Heart right ventricle (tissue), 16 donors: ENCODE results near the gene RAB28. TPM values are rescaled to one million over a fixed set of nuclear protein-coding genes. Genes with fewer than 3 reads are reported as not detected.

Experiments used
- ATAC-seq, 8 donors: fragments of 200-7000 bp; cut with Tn5 transposase; one replicate each; pipeline ENCODE4 v1.9.1; 2020; ENCODE audit warnings: mild to moderate bottlenecking in 8 of 8, moderate library complexity in 8 of 8, moderate number of reproducible peaks in 1 of 8
- DNase-seq, 2 donors: peaks; one replicate each; pipeline ENCODE4 v3.0.0-alpha.2; 2020
- H3K27ac ChIP-seq, 10 donors: fragments of 200-600 bp; sonication (generic) in 2 of 10; one replicate each; pipeline versions ENCODE4 v1.5.0 to v1.8.0; 2020 to 2022; ENCODE audit warnings: mild to moderate bottlenecking in 3 of 10
- H3K27me3 ChIP-seq, 7 donors: fragments of 200-600 bp; one replicate each; pipeline ENCODE4 v1.8.0; 2021 to 2022; ENCODE audit warnings: mild to moderate bottlenecking in 2 of 7
- H3K36me3 ChIP-seq, 9 donors: fragments of 200-600 bp; sonication (generic) in 1 of 9; one replicate each; pipeline versions ENCODE4 v1.5.0 to v1.8.0; 2020 to 2022; ENCODE audit warnings: mild to moderate bottlenecking in 2 of 9
- H3K4me1 ChIP-seq, 9 donors: fragments of 200-600 bp; sonication (generic) in 1 of 9; one replicate each; pipeline versions ENCODE4 v1.5.0 to v1.8.0; 2020 to 2022; ENCODE audit warnings: mild to moderate bottlenecking in 4 of 9
- H3K4me3 ChIP-seq, 10 donors: fragments of 200-600 bp; sonication (generic) in 2 of 10; one replicate each; pipeline versions ENCODE4 v1.5.0 to v1.8.0; 2020 to 2022; ENCODE audit warnings: mild to moderate bottlenecking in 7 of 10, moderate library complexity in 2 of 10
- H3K9me3 ChIP-seq, 11 donors: fragments of 200-600 bp in 10 of 11; sonication (generic) in 2 of 11; one replicate each; pipeline versions ENCODE4 v1.5.0 to v1.8.0; 2013 to 2022; ENCODE audit warnings: mild to moderate bottlenecking in 2 of 11, control low read depth in 1 of 11, moderate library complexity in 1 of 11
- WGBS, 2 donors: extraction: QIAGEN DNeasy Blood & Tissue Kit; methylation state at CpG; one replicate each; pipeline ENCODE4 v1.1.7; 2013; ENCODE audit warnings: inconsistent platforms in 1 of 2; 5-methylcytosine and 5-hydroxymethylcytosine counted together
- intact Hi-C, 10 donors: fragments of 100-400 bp; cut with DNase I; formaldehyde crosslinking; loops; one replicate each; pipeline versions ENCODE4 v1.11.1 to v1.14.2; 2022
- polyA plus RNA-seq, 2 donors: library from polyadenylated mRNA; stranded (reverse); fragments of 200-250 nt; gene quantifications; one replicate each; pipeline ENCODE4 v1.2.3, GENCODE V29; 2013
- total RNA-seq, 10 donors: library from RNA; stranded (reverse); fragmentation: NEBNext Ultra II Directional in 3 of 10; extraction: Animal tissue kit (Norgen Biotek cat#: 25700) in 3 of 10; gene quantifications; one replicate each; pipeline versions ENCODE4 v1.2.1 to v1.2.4, GENCODE V29; 2021 to 2023
- TF ChIP-seq, protein P1 (sequence below), 9 donors: fragments of 200-600 bp; sonication (generic) in 2 of 9; IDR thresholded peaks; one replicate each; pipeline versions ENCODE4 v1.5.0 to v1.8.0; 2021 to 2022; ENCODE audit warnings: antibody characterized with exemption in 9 of 9, mild to moderate bottlenecking in 5 of 9, moderate library complexity in 1 of 9
- donor health status: Arrhythmogenic right ventricular cardiomyopathy.
- donor health status: ischemic (EF 13 %, LVEDD 7.1; RV severe dilation, severe dysfunction).
- donor health status: healthy with polysubstance abuse.
- donor health status: DM: no; HTN: yes; CAD: no.
- donor health status: DM: no; HTN: no; CAD: no.
- donor health status: ischemic (EF 25% LVEDD 6.9; RV normal size, moderate dysfunction).
- donor health status: ischemic (EF 25% LVEDD 5.7; RV mildly dilated, moderate dysfunction).
- donor health status: healthy.
- donor health status: DM: yes; HTN: yes; CAD: no.
- donor health status: Ischemic cardiomyopathy.
- donor health status: ischemic (EF 35%, LVEDD 5.7; RV mildly dilated, moderate dysfunction).
- donor health status: nonischemic (EF 11% LVEDD 7.7; RV severe dilation, severe dysfunction).
- donor health status: DM: yes; HTN: yes; CAD: no.
- donor health status: PGD.
- donor health status: ischemic (EF 29% LVEDD 5.4; RV normal size, mild dysfunction).
- donor health status: nonischemic (EF 23%, LVEDD 6.1; RV moderate dilation, normal function).

Gene RAB28
- total and polyA plus RNA-seq, 12 donors = 12.7 to 27.5 (median 20.3) TPM

- Histone ChIP-seq H3K4me1 (peaks cover 0 to 5% (median 0%) of the 10 kb centered on the region in 9 donors), H3K27me3 (no peaks in the 10 kb centered on the region), H3K4me3 (no peak overlapping the region), H3K9me3 (peaks cover 0 to 15% (median 0%) of the 10 kb centered on the region in 11 donors), H3K36me3 (peaks cover 0 to 9% (median 0%) of the 10 kb centered on the region in 9 donors), H3K27ac (no peak overlapping the region)
- intact Hi-C loops = no loop called here
- TF ChIP-seq, protein P1, sequence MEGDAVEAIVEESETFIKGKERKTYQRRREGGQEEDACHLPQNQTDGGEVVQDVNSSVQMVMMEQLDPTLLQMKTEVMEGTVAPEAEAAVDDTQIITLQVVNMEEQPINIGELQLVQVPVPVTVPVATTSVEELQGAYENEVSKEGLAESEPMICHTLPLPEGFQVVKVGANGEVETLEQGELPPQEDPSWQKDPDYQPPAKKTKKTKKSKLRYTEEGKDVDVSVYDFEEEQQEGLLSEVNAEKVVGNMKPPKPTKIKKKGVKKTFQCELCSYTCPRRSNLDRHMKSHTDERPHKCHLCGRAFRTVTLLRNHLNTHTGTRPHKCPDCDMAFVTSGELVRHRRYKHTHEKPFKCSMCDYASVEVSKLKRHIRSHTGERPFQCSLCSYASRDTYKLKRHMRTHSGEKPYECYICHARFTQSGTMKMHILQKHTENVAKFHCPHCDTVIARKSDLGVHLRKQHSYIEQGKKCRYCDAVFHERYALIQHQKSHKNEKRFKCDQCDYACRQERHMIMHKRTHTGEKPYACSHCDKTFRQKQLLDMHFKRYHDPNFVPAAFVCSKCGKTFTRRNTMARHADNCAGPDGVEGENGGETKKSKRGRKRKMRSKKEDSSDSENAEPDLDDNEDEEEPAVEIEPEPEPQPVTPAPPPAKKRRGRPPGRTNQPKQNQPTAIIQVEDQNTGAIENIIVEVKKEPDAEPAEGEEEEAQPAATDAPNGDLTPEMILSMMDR (IDR thresholded peaks at IDR 0.05) = no peak
- WGBS, 2 donors = 96 to 97% methylated on average over 3 of the region's 3 CpGs
- ATAC-seq (no peak), DNase-seq (no peak)
These were observed 19.2 kb downstream of the RAB28 start for GRCh38 chr4:13464973-13465372.

DNA sequence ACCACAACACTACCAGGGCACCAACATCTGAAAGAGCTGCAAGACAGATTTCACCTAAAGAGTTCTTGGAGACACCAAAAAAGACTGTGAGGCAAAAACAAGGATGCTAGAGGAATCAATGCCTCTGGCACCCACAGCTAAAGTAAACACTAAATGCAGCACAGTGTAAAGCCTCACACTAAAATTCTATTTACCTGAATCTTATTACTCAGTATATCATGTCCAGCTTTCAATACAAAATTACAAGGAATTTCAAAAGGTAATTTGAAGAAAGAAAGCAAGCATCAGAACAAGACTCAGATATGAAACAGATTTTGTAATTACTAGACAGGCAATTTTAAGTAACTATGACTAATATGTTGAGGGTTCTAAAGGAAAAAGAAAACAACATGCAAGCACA, 19.6 kb downstream of the RAB28 start:
- no peak for ATAC-seq
- peaks cover 0 to 5% (median 0%) of the 10 kb centered on the region in 9 donors for H3K4me1 ChIP-seq
- H3K27me3 ChIP-seq = no peaks in the 10 kb centered on the region
- no peak overlapping the region for H3K27ac ChIP-seq
- no peak for DNase-seq
- H3K36me3 ChIP-seq = peaks cover 0 to 12% (median 0%) of the 10 kb centered on the region in 9 donors
- TF ChIP-seq, protein P1 (IDR thresholded peaks at IDR 0.05) = no peak
- H3K4me3 ChIP-seq = no peak overlapping the region
- H3K9me3 ChIP-seq = peaks cover 0 to 15% (median 0%) of the 10 kb centered on the region in 11 donors
- intact Hi-C loops = no loop called here

DNA sequence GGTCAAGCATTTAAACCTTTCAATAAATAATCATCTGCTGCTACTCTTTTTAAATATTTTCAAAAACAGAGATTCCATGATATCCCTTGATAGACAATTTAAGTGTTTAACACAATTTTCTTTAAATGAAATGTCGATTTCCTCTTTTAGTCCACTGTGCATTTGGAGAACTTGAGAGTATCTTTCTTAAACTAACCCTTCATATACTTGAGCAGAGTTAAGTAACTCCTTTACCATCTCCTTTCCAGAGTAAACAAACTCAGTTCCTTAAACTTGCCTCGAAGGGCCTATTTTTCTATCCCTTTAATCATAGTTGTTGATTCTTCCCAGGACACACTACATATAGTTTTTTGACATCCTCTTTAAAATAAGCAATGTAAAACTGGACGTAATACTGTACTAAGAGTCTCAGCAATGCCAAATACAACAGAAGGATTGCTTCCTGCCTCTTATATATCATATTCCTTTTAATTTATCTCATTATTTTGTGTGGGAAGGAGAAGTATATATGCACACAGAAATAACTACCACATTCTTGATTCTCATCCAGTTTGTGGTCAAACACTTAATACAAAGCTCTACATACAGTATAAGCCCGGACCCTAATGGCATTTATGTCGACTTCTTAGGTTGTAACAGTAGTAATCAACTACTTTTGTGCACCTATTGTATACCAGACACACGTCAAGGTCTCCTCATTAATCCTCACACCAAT, 22.8 kb downstream of the RAB28 start:
- peaks cover 0 to 34% (median 7%) of the 10 kb centered on the region in 9 donors for H3K36me3 ChIP-seq
- 67 to 72% methylated on average over 6 of the region's 6 CpGs for WGBS, 2 donors
- H3K27me3 ChIP-seq = no peaks in the 10 kb centered on the region
- H3K4me1 ChIP-seq = peaks cover 0 to 5% (median 0%) of the 10 kb centered on the region in 9 donors
- no peak overlapping the region for H3K27ac ChIP-seq
- ATAC-seq (no peak), DNase-seq (no peak)
- intact Hi-C loops = no loop called here
- TF ChIP-seq, protein P1 (IDR thresholded peaks at IDR 0.05) = no peak
- H3K9me3 ChIP-seq = peaks cover 0 to 15% (median 0%) of the 10 kb centered on the region in 11 donors
- H3K4me3 ChIP-seq = no peak overlapping the region

- intact Hi-C loops = no loop called here
- ATAC-seq = no peak
- H3K27ac ChIP-seq = no peak overlapping the region
- H3K27me3 ChIP-seq = no peaks in the 10 kb centered on the region
- no peaks in the 10 kb centered on the region for H3K4me1 ChIP-seq
- no peak overlapping the region for H3K4me3 ChIP-seq
- no peaks in the 10 kb centered on the region for H3K9me3 ChIP-seq
- DNase-seq = no peak
- peaks cover 0 to 47% (median 21%) of the 10 kb centered on the region in 9 donors for H3K36me3 ChIP-seq
- TF ChIP-seq, protein P1 (IDR thresholded peaks at IDR 0.05) = no peak
- 95 to 99% methylated on average over 4 of the region's 4 CpGs for WGBS, 2 donors
These were observed 28.7 kb downstream of the RAB28 start for GRCh38 chr4:13455411-13455810.
